ENCODE results near the gene CHST15. TPM values are rescaled to one million over a fixed set of nuclear protein-coding genes. Genes with fewer than 3 reads are reported as not detected.

The CHST15 gene, protein sequence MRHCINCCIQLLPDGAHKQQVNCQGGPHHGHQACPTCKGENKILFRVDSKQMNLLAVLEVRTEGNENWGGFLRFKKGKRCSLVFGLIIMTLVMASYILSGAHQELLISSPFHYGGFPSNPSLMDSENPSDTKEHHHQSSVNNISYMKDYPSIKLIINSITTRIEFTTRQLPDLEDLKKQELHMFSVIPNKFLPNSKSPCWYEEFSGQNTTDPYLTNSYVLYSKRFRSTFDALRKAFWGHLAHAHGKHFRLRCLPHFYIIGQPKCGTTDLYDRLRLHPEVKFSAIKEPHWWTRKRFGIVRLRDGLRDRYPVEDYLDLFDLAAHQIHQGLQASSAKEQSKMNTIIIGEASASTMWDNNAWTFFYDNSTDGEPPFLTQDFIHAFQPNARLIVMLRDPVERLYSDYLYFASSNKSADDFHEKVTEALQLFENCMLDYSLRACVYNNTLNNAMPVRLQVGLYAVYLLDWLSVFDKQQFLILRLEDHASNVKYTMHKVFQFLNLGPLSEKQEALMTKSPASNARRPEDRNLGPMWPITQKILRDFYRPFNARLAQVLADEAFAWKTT
- total RNA-seq: 10 to 100 TPM; 16.1 to 54.5 (median 27.3) TPM

DNA sequence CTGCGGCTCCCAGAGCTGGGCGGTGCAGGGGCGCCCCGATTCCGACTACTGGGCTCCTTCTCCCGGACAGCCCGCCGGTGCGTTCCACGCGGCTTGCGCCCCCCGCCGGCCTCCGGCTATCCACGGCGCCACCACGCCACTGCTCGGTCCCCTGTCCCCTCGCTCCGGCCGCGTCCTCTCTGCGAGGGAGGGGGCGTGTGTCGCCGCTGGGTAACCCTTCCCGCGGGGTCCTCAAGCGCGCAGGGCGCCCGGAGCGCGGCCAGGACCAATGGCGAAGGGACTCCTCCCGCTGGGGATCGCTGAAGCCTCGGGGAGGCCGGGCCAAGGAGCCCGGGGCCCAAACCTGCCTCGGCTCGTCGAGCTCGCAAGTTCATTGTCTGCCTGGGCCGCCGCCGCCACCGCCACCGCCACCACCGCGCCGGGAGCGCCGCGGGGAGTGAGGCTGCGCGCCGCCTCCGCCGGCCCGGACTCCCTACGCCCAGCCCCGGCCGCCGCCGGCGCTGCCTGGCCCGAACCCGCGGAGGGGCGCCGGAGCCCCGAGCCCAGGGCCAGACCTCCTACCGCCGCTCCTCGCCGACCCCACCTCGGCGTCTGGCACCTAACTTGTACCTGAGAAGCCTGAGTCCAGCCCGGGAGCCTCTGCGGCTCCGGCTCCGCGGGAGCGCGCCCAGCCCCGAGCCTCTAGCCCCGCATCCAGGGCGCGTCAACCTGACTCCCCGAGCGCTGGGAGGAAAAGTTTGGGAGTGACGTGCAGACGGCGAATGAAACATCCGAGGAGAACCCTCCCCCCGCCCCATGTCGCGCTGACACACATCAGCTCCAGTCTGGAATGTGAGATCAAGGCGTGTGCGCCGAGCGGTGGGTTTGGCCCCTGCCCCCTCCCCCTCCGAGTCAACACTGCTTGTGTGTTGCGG, at the start of gene CHST15:
CHST15 (minus strand) TSS at position 739 of the 914 bp plus-strand sequence. CDS start 47,386 bp downstream, outside the sequence.
- DNase-seq (peak; percentile 64 to 93), ATAC-seq (ENCODE audit: low FRiP score in 2 of 2) (peak; percentile 59 to 71)
- Histone ChIP-seq H3K27me3 (peaks cover 0 to 20% (median 0%) of the 10 kb centered on the region in 4 donors), H3K27ac (peak within 1 kb of the TSS; percentile 90 to 97 (median 92)), H3K9me3 (peaks cover 0 to 6% (median 2%) of the 10 kb centered on the region in 4 donors), H3K4me3 (peak within 1 kb of the TSS; percentile 59 to 78 (median 64)), H3K36me3 (no peaks in the 10 kb centered on the region), H3K4me1 (peaks cover 16 to 69% (median 54%) of the 10 kb centered on the region in 4 donors)
- TF ChIP-seq EP300 (IDR thresholded peaks at IDR 0.05) (no peak), POLR2A (IDR thresholded peaks at IDR 0.05) (peak in 2 of 4 donors; percentile 61 to 71), POLR2AphosphoS5 (IDR thresholded peaks at IDR 0.05) (peak; percentile 46 to 75)
- TF ChIP-seq, protein P1, sequence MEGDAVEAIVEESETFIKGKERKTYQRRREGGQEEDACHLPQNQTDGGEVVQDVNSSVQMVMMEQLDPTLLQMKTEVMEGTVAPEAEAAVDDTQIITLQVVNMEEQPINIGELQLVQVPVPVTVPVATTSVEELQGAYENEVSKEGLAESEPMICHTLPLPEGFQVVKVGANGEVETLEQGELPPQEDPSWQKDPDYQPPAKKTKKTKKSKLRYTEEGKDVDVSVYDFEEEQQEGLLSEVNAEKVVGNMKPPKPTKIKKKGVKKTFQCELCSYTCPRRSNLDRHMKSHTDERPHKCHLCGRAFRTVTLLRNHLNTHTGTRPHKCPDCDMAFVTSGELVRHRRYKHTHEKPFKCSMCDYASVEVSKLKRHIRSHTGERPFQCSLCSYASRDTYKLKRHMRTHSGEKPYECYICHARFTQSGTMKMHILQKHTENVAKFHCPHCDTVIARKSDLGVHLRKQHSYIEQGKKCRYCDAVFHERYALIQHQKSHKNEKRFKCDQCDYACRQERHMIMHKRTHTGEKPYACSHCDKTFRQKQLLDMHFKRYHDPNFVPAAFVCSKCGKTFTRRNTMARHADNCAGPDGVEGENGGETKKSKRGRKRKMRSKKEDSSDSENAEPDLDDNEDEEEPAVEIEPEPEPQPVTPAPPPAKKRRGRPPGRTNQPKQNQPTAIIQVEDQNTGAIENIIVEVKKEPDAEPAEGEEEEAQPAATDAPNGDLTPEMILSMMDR (IDR thresholded peaks at IDR 0.05): peak in 3 of 6 experiments; percentile 7 to 39 (median 29)
- WGBS, 2 donors: 0% methylated on average over 11 to 46 of the region's 106 CpGs

DNA sequence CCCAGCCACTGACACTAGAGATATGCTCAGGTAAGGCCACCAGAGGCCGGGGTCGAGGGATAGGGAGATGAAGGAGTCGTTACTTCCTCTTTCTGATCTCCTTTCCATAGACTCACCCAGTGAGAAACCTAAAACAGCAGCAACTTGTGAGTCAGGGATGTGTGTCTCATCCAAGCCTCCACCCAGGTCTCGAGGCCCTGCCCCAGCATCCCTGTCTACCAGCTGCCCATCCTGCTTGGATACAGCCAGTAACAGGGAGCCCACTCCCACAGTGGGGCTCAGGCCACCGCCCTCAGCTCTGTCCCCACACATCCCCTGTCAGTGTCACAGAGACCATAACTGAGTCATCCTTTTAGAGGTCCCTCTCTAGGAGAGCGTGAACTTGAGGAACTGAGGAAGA, 49.6 kb upstream of the CHST15 start:
- H3K4me1 ChIP-seq: peaks cover 5 to 15% (median 11%) of the 10 kb centered on the region in 4 donors
- no peak overlapping the region for H3K4me3 ChIP-seq
- 72 to 76% methylated on average over 6 of the region's 6 CpGs for WGBS, 2 donors
- H3K27ac ChIP-seq: peak overlapping the region in 1 of 4 donors; percentile 18
- DNase-seq: no peak
- H3K27me3 ChIP-seq: no peaks in the 10 kb centered on the region
- no peak for ATAC-seq (ENCODE audit: low FRiP score in 2 of 2)
- no peaks in the 10 kb centered on the region for H3K36me3 ChIP-seq
- peaks cover 0 to 3% (median 0%) of the 10 kb centered on the region in 4 donors for H3K9me3 ChIP-seq
- TF ChIP-seq POLR2A (IDR thresholded peaks at IDR 0.05) (no peak), POLR2AphosphoS5 (IDR thresholded peaks at IDR 0.05) (no peak), EP300 (IDR thresholded peaks at IDR 0.05) (no peak)
- TF ChIP-seq, protein P1 (IDR thresholded peaks at IDR 0.05): no peak

DNA sequence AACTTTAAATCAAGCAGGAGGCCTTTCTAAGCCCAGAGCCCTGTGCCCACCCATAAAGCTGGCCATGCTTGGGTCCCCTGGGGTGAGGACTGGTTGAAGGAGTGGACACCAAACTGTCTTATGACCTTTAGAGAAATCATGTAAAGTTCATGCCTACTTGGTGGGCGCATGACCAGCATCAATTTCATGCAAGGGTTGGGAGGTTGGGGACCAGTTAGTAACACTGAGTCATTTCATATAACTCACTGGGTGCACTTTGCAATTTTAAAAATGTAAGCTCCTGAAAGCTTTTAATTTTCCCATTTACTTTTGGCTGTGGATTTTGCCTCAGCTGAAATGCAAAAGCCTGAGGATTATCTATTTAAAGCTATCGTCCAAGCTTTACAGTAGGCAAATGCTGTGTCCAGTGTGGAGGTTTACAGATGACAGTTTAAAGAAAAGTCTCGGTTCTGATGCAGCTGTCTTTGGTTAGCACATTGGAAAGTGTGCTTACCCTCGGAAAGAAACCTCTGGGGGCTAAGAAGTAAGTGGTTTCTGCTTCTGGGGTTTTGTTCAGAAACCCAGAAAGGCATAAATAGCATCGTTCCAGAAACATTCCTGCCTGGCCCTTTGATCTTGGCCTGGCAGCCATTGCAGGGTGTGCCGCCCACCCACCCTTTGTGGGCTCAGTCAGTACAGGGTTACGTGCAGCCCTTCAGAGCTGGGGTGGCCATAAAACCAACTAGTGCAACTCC, 48.8 kb upstream of the CHST15 start:
- no peak for ATAC-seq (ENCODE audit: low FRiP score in 2 of 2)
- no peak for TF ChIP-seq POLR2A (IDR thresholded peaks at IDR 0.05)
- TF ChIP-seq, protein P1 (IDR thresholded peaks at IDR 0.05): no peak
- TF ChIP-seq EP300 (IDR thresholded peaks at IDR 0.05): no peak
- TF ChIP-seq POLR2AphosphoS5 (IDR thresholded peaks at IDR 0.05): no peak
- Histone ChIP-seq H3K4me1 (peaks cover 5 to 15% (median 11%) of the 10 kb centered on the region in 4 donors), H3K9me3 (peaks cover 0 to 3% (median 0%) of the 10 kb centered on the region in 4 donors), H3K27ac (no peak overlapping the region), H3K27me3 (no peaks in the 10 kb centered on the region), H3K36me3 (no peaks in the 10 kb centered on the region), H3K4me3 (no peak overlapping the region)
- peak in 1 of 2 donors; percentile 19 for DNase-seq
- WGBS, 2 donors: 74 to 83% methylated on average over 7 of the region's 7 CpGs

DNA sequence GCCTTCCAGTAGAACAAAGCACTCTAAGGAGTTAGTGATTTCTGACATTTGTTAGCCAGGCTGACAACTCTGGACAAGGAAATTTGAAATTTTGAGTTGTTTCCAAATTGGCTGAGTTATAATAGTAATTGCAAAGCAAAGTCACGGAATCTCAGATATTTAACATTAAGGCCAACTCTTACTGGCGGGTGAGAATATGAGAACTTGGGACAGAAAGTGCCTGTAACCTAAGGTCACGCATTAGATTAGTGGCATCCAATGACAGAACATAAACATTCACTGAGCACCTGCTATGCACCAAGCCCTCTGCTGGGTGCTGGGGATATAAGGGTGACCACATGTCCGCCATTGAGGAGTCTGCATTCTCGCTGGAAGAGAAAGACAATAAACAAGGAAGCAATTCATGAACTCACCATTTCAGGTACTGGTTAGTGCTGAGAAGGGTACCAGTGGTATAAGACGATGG, 45.5 kb upstream of the CHST15 start:
- no peak overlapping the region for H3K4me3 ChIP-seq
- DNase-seq (no peak), ATAC-seq (ENCODE audit: low FRiP score in 2 of 2) (no peak)
- WGBS, 2 donors: 88 to 91% methylated on average over 6 of the region's 6 CpGs
- H3K9me3 ChIP-seq: peaks cover 0 to 3% (median 0%) of the 10 kb centered on the region in 4 donors
- no peak overlapping the region for H3K27ac ChIP-seq
- no peaks in the 10 kb centered on the region for H3K36me3 ChIP-seq
- no peaks in the 10 kb centered on the region for H3K27me3 ChIP-seq
- H3K4me1 ChIP-seq: peaks cover 0 to 4% (median 0%) of the 10 kb centered on the region in 4 donors
- TF ChIP-seq EP300 (IDR thresholded peaks at IDR 0.05) (no peak), POLR2AphosphoS5 (IDR thresholded peaks at IDR 0.05) (no peak), POLR2A (IDR thresholded peaks at IDR 0.05) (no peak)
- TF ChIP-seq, protein P1 (IDR thresholded peaks at IDR 0.05): no peak
